MM.1S (cell line): ENCODE results near the gene RARG.

ENCODE experiments used
- DNase-seq: peaks from one replicate; pipeline ENCODE4 v3.0.0-alpha.2; 2015
- H2AFZ ChIP-seq: fragments of 300-600 bp; sonication (generic); 2 replicates; pipeline ENCODE4 v1.6.0; 2016; ENCODE audit warnings: antibody characterized with exemption, low read length
- H3F3A ChIP-seq: fragments of 300-600 bp; sonication (generic); 2 replicates; pipeline ENCODE4 v1.6.1; 2016; ENCODE audit warnings: mild to moderate bottlenecking, antibody characterized with exemption, low read length, moderate library complexity, mixed read lengths; ENCODE audit not compliant: insufficient read depth
- H3K27ac ChIP-seq: fragments of 300-600 bp; sonication (generic); 2 replicates; pipeline ENCODE4 v1.5.1; 2016; ENCODE audit warnings: mild to moderate bottlenecking, low read length
- H3K27me3 ChIP-seq: fragments of 300-600 bp; sonication (generic); replicated peaks from 2 replicates; pipeline ENCODE4 v1.6.0; 2016; ENCODE audit warnings: low read length; ENCODE audit not compliant: insufficient read depth
- H3K36me3 ChIP-seq: fragments of 300-600 bp; sonication (generic); replicated peaks from 2 replicates; pipeline ENCODE4 v1.6.1; 2016; ENCODE audit warnings: mild to moderate bottlenecking, low read length, mixed read lengths; ENCODE audit not compliant: insufficient read depth
- H3K4me1 ChIP-seq: fragments of 300-600 bp; sonication (generic); 2 replicates; pipeline ENCODE4 v1.6.1; 2016; ENCODE audit warnings: low read length, mixed read lengths
- H3K4me2 ChIP-seq: fragments of 300-600 bp; sonication (generic); 2 replicates; pipeline ENCODE4 v1.6.0; 2016; ENCODE audit warnings: low read depth, low read length
- H3K4me3 ChIP-seq: fragments of 300-600 bp; sonication (generic); 2 replicates; pipeline ENCODE4 v1.5.1; 2016; ENCODE audit warnings: low read length, mixed read lengths
- H3K79me2 ChIP-seq: fragments of 300-600 bp; sonication (generic); 2 replicates; pipeline ENCODE4 v1.6.1; 2016; ENCODE audit warnings: mixed run types, low read length, mixed read lengths
- H3K9ac ChIP-seq: fragments of 300-600 bp; sonication (generic); 2 replicates; pipeline ENCODE4 v1.6.1; 2016; ENCODE audit warnings: low read length, mixed read lengths
- H3K9me2 ChIP-seq: fragments of 300-600 bp; sonication (generic); replicated peaks from 2 replicates; pipeline ENCODE4 v1.6.1; 2016; ENCODE audit warnings: mild to moderate bottlenecking, low read length, mixed read lengths; ENCODE audit not compliant: insufficient read depth
- H3K9me3 ChIP-seq: fragments of 300-600 bp; sonication (generic); replicated peaks from 2 replicates; pipeline ENCODE4 v1.6.1; 2016; ENCODE audit warnings: mild to moderate bottlenecking, low read length, mixed read lengths; ENCODE audit not compliant: insufficient read depth
- H4K20me1 ChIP-seq: fragments of 300-600 bp; sonication (generic); 2 replicates; pipeline ENCODE4 v1.6.1; 2016; ENCODE audit warnings: mild to moderate bottlenecking, low read length, moderate library complexity, mixed read lengths; ENCODE audit not compliant: insufficient read depth
- EZH2 ChIP-seq: fragments of 300-600 bp; sonication (generic); optimal IDR thresholded peaks from 2 replicates; pipeline ENCODE3; 2017; ENCODE audit warnings: low read depth, mild to moderate bottlenecking, antibody characterized with exemption, low read length, mixed read lengths
- EZH2phosphoT487 ChIP-seq: fragments of 300-600 bp; sonication (generic); IDR thresholded peaks from 2 replicates; pipeline ENCODE4 v1.6.1; 2018; ENCODE audit warnings: antibody characterized with exemption, low read length
- TF ChIP-seq, protein P1 (sequence below): fragments of 300-600 bp; sonication (generic); IDR thresholded peaks from 2 replicates; pipeline ENCODE4 v1.5.1; 2016; ENCODE audit warnings: antibody characterized with exemption, low read length, mixed read lengths

Gene RARG

GRCh38 chr12:53258541-53259539 lies 26.8 kb upstream of the RARG start:
- Histone ChIP-seq H3K9ac (no peak overlapping the region), H3K79me2 (peaks cover 4% of the 10 kb centered on the region), H3F3A (no peaks in the 10 kb centered on the region), H2AFZ (no peak overlapping the region), H3K4me1 (no peaks in the 10 kb centered on the region), H3K27ac (no peak overlapping the region), H3K36me3 (no peaks in the 10 kb centered on the region), H3K4me2 (no peak overlapping the region), H4K20me1 (no peaks in the 10 kb centered on the region), H3K27me3 (no peaks in the 10 kb centered on the region), H3K4me3 (no peak overlapping the region), H3K9me3 (no peaks in the 10 kb centered on the region), H3K9me2 (no peaks in the 10 kb centered on the region)
- DNase-seq = no peak
- TF ChIP-seq EZH2 (no peak), EZH2phosphoT487 (no peak)
- TF ChIP-seq, protein P1, sequence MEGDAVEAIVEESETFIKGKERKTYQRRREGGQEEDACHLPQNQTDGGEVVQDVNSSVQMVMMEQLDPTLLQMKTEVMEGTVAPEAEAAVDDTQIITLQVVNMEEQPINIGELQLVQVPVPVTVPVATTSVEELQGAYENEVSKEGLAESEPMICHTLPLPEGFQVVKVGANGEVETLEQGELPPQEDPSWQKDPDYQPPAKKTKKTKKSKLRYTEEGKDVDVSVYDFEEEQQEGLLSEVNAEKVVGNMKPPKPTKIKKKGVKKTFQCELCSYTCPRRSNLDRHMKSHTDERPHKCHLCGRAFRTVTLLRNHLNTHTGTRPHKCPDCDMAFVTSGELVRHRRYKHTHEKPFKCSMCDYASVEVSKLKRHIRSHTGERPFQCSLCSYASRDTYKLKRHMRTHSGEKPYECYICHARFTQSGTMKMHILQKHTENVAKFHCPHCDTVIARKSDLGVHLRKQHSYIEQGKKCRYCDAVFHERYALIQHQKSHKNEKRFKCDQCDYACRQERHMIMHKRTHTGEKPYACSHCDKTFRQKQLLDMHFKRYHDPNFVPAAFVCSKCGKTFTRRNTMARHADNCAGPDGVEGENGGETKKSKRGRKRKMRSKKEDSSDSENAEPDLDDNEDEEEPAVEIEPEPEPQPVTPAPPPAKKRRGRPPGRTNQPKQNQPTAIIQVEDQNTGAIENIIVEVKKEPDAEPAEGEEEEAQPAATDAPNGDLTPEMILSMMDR = no peak

- Histone ChIP-seq H3K4me3 (no peak overlapping the region), H3K27me3 (no peaks in the 10 kb centered on the region), H3K27ac (no peak overlapping the region), H3K79me2 (peaks cover 22% of the 10 kb centered on the region), H3K4me2 (no peak overlapping the region), H3K9ac (no peak overlapping the region), H3K36me3 (no peaks in the 10 kb centered on the region), H4K20me1 (no peaks in the 10 kb centered on the region), H3K9me2 (no peaks in the 10 kb centered on the region), H3K9me3 (no peaks in the 10 kb centered on the region), H2AFZ (no peak overlapping the region), H3K4me1 (peaks cover 12% of the 10 kb centered on the region), H3F3A (no peaks in the 10 kb centered on the region; the same call in 1 of the 2 replicates)
- DNase-seq = no peak
- TF ChIP-seq EZH2 = no peak
- no peak for TF ChIP-seq EZH2phosphoT487
- TF ChIP-seq, protein P1 = no peak
Observed at GRCh38 chr12:53255996-53256395, 24.0 kb upstream of the RARG start.

- TF ChIP-seq EZH2 (no peak), EZH2phosphoT487 (no peak)
- TF ChIP-seq, protein P1 = no peak
Observed at GRCh38 chr12:53254816-53255545, 23.0 kb upstream of the RARG start.

More at GRCh38 chr12:53254816-53255545, 23.0 kb upstream of the RARG start:
- H3F3A ChIP-seq = no peaks in the 10 kb centered on the region; the same call in 1 of the 2 replicates
- peaks cover 12% of the 10 kb centered on the region for H3K4me1 ChIP-seq
- DNase-seq = no peak
- peaks cover 22% of the 10 kb centered on the region for H3K79me2 ChIP-seq
- no peaks in the 10 kb centered on the region for H3K9me2 ChIP-seq
- no peak overlapping the region for H3K27ac ChIP-seq
- H3K4me2 ChIP-seq = no peak overlapping the region
- H2AFZ ChIP-seq = no peak overlapping the region
- no peaks in the 10 kb centered on the region for H3K36me3 ChIP-seq
- no peak overlapping the region for H3K9ac ChIP-seq
- H3K4me3 ChIP-seq = no peak overlapping the region
- no peaks in the 10 kb centered on the region for H3K9me3 ChIP-seq
- H3K27me3 ChIP-seq = no peaks in the 10 kb centered on the region
- no peaks in the 10 kb centered on the region for H4K20me1 ChIP-seq
